ENCODE results near the gene RETN. TPM values are rescaled to one million over a fixed set of nuclear protein-coding genes. Genes with fewer than 3 reads are reported as not detected.

RETN gene
- total and polyA plus RNA-seq, 8 donors, result 6.2 to 41.4 (median 9.6) TPM; not detected in 5

DNA sequence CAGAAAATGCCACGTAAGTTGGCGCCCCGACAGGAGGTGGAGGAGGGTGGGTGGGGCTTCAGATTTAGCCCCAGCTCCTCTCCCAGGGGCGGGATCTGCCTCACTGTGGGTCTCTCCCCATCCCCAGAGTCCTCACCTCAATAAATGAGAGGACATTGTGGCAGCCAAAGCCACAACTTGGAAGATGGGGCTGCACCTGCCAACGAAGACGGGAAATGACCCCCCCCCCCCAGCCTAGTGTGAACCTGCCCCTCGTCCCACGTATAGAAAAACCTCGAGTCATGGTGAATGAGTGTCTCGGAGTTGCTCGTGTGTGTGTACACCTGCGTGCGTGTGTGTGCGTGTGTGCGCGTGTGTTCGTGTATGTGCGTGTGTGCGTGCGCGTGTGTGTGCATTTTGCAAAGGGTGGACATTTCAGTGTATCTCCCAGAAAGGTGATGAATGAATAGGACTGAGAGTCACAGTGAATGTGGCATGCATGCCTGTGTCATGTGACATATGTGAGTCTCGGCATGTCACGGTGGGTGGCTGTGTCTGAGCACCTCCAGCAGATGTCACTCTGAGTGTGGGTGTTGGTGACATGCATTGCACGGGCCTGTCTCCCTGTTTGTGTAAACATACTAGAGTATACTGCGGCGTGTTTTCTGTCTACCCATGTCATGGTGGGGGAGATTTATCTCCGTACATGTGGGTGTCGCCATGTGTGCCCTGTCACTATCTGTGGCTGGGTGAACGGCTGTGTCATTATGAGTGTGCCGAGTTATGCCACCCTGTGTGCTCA lies 10.3 kb downstream of the RETN start:
- WGBS, 5 donors, result 37 to 46% (median 41%) methylated on average over 24 to 30 of the region's 30 CpGs

GRCh38 chr19:7679771-7680605 lies 11.1 kb downstream of the RETN start:
- H3K36me3 ChIP-seq, result peaks cover 7 to 30% (median 29%) of the 10 kb centered on the region in 4 donors
- peaks cover 0 to 28% (median 24%) of the 10 kb centered on the region in 4 donors for H3K4me1 ChIP-seq
- H3K9me3 ChIP-seq, result no peaks in the 10 kb centered on the region
- H3K27ac ChIP-seq, result peak overlapping the region in 3 of 5 donors; percentile 91 to 96 (median 93)
- H3K27me3 ChIP-seq, result peaks cover 0 to 53% (median 25%) of the 10 kb centered on the region in 3 donors
- intact Hi-C loops (cut with DNase I; ENCODE audit: low total_unique reads), result loop anchor here (10.0 kb wide), 1 partner anchor 105 kb away; no protein-coding TSS in a partner anchor
- peak overlapping the region; percentile 94 to 100 (median 99) for H3K4me3 ChIP-seq
- TF ChIP-seq EP300 (IDR thresholded peaks at IDR 0.05), result no peak
- TF ChIP-seq POLR2AphosphoS5 (IDR thresholded peaks at IDR 0.05), result no peak
- TF ChIP-seq POLR2A (IDR thresholded peaks at IDR 0.05), result no peak
- no peak for TF ChIP-seq CTCF (IDR thresholded peaks at IDR 0.05)
- WGBS, 5 donors, result 39 to 43% (median 42%) methylated on average over 22 of the region's 22 CpGs
- DNase-seq, result no peak

More for the DNA sequence above, 10.3 kb downstream of the RETN start:
- TF ChIP-seq POLR2AphosphoS5 (IDR thresholded peaks at IDR 0.05), result no peak
- no peak for TF ChIP-seq EP300 (IDR thresholded peaks at IDR 0.05)
- TF ChIP-seq POLR2A (IDR thresholded peaks at IDR 0.05), result no peak
- TF ChIP-seq CTCF (IDR thresholded peaks at IDR 0.05), result no peak
- peak in 1 of 2 donors; percentile 57 for DNase-seq
- Histone ChIP-seq H3K27ac (peak overlapping the region in 2 of 5 donors; percentile 8 to 66), H3K4me3 (peak overlapping the region in 2 of 4 donors; percentile 20 to 24), H3K9me3 (no peaks in the 10 kb centered on the region), H3K27me3 (peaks cover 0 to 54% (median 25%) of the 10 kb centered on the region in 3 donors), H3K4me1 (peaks cover 0 to 28% (median 24%) of the 10 kb centered on the region in 4 donors), H3K36me3 (peaks cover 7 to 22% (median 21%) of the 10 kb centered on the region in 4 donors)
- intact Hi-C loops (cut with DNase I; ENCODE audit: low total_unique reads), result no loop called here

GRCh38 chr19:7680606-7681339 lies 11.9 kb downstream of the RETN start, which contains the start of gene TRAPPC5:
TSS of gene TRAPPC5 (plus strand) at chr19:7680833. CDS start at chr19:7682254, 1,421 bp downstream.
- Histone ChIP-seq H3K9me3 (no peaks in the 10 kb centered on the region), H3K4me1 (peaks cover 0 to 28% (median 24%) of the 10 kb centered on the region in 4 donors), H3K27me3 (peaks cover 0 to 45% (median 25%) of the 10 kb centered on the region in 3 donors), H3K27ac (peak within 1 kb of the TSS; percentile 88 to 96 (median 92)), H3K36me3 (peaks cover 7 to 35% (median 33%) of the 10 kb centered on the region in 4 donors), H3K4me3 (peak within 1 kb of the TSS; percentile 94 to 100 (median 99))
- no peak for TF ChIP-seq EP300 (IDR thresholded peaks at IDR 0.05)
- peak; percentile 13 to 85 (median 63) for TF ChIP-seq POLR2AphosphoS5 (IDR thresholded peaks at IDR 0.05)
- peak in 4 of 7 experiments; percentile 24 to 99 (median 97) for TF ChIP-seq CTCF (IDR thresholded peaks at IDR 0.05)
- 0 to 1% (median 1%) methylated on average over 13 to 79 of the region's 79 CpGs for WGBS, 5 donors
- intact Hi-C loops (cut with DNase I; ENCODE audit: low total_unique reads), result loop anchor here (10.0 kb wide), 1 partner anchor 106 kb away; no protein-coding TSS in a partner anchor
- peak; percentile 89 to 97 for DNase-seq
